ENCODE results near the gene SPATA17. TPM values are rescaled to one million over a fixed set of nuclear protein-coding genes. Genes with fewer than 3 reads are reported as not detected.

The SPATA17 gene
- total and polyA plus RNA-seq, 2 of the 8 experiments (the other 6 are each of a cell fraction or from before 2014, with no cell fraction given), result 0.17 to 0.48 TPM

GRCh38 chr1:217791091-217791490, 159.9 kb downstream of the SPATA17 start (continued):
- TF ChIP-seq CHD7 (IDR thresholded peaks at IDR 0.05; ENCODE audit: insufficient replicate concordance, low read length) (no peak), USF2 (IDR thresholded peaks at IDR 0.05; ENCODE audit: low read length) (no peak), EP300 (IDR thresholded peaks at IDR 0.05; ENCODE audit: borderline replicate concordance in 1 of 2, low read depth in 2 of 2, low read length in 2 of 2) (no peak), CTBP2 (IDR thresholded peaks at IDR 0.05; ENCODE audit: borderline replicate concordance, insufficient read depth, insufficient read length, low read length) (no peak), CEBPB (IDR thresholded peaks at IDR 0.05; ENCODE audit: low read depth, low read length) (no peak), TCF12 (IDR thresholded peaks at IDR 0.05; ENCODE audit: low read depth, low read length) (no peak), KDM1A (IDR thresholded peaks at IDR 0.05; ENCODE audit: borderline replicate concordance, low read length) (no peak), NRF1 (IDR thresholded peaks at IDR 0.05; ENCODE audit: low read depth, low read length) (no peak), KDM5A (IDR thresholded peaks at IDR 0.05; ENCODE audit: low read length) (no peak), YY1 (IDR thresholded peaks at IDR 0.05; ENCODE audit: low read depth, low read length) (no peak), SRF (IDR thresholded peaks at IDR 0.05; ENCODE audit: low read depth, low read length) (no peak)

Data from H1 (cell line).